MCF 10A (cell line): ENCODE measurements around the gene VPS13C. TPM values are rescaled to one million over a fixed set of nuclear protein-coding genes. Genes with fewer than 3 reads are reported as not detected.

Experiments
- BruUV-seq: library from RNA; stranded (reverse); fragments of 400-500 nt; replicated peaks from 2 replicates; lab custom pipeline; 2021; lab: Mats Ljungman, UMichigan
- CTCF ChIA-PET: fragments of 300-600 bp; sonication (Branson Sonifier 250); formaldehyde crosslinking; extraction: SDS; loops from one replicate; lab custom pipeline; 2021; ENCODE audit warnings: antibody characterized with exemption, inconsistent platforms; lab: Yijun Ruan, JAX
- POLR2A ChIA-PET: fragments of 300-600, 350-650 bp; sonication (Branson Sonifier 250); formaldehyde crosslinking; extraction: SDS; loops from one replicate; lab custom pipeline; 2020; ENCODE audit warnings: antibody characterized with exemption, inconsistent platforms; lab: Yijun Ruan, JAX
- DNase-seq: peaks from one replicate; pipeline ENCODE4 v3.0.0-alpha.2; 2018; ENCODE audit not compliant: unreplicated experiment
- H3K27ac Mint-ChIP-seq: one replicate; pipeline ENCODE4 v1.8.0; 2022; ENCODE audit warnings: mild to moderate bottlenecking, low read depth, mixed read lengths; ENCODE audit not compliant: unreplicated experiment
- H3K27me3 Mint-ChIP-seq: one replicate; pipeline ENCODE4 v1.8.0; 2022; ENCODE audit warnings: mixed read lengths; ENCODE audit not compliant: insufficient read depth, unreplicated experiment
- H3K36me3 Mint-ChIP-seq: one replicate; pipeline ENCODE4 v1.8.0; 2022; ENCODE audit warnings: mild to moderate bottlenecking, moderate library complexity, mixed read lengths; ENCODE audit not compliant: insufficient read depth, unreplicated experiment
- H3K4me1 Mint-ChIP-seq: one replicate; pipeline ENCODE4 v1.8.0; 2022; ENCODE audit warnings: mixed read lengths; ENCODE audit not compliant: insufficient read depth, unreplicated experiment
- H3K4me3 Mint-ChIP-seq: one replicate; pipeline ENCODE4 v1.8.0; 2022; ENCODE audit warnings: mild to moderate bottlenecking, moderate library complexity, mixed read lengths; ENCODE audit not compliant: unreplicated experiment
- H3K9me3 Mint-ChIP-seq: one replicate; pipeline ENCODE4 v1.8.0; 2022; ENCODE audit warnings: mixed read lengths; ENCODE audit not compliant: unreplicated experiment
- CTCF ChIP-seq: fragments of 200-600 bp; IDR thresholded peaks from one replicate; pipeline ENCODE4 v1.8.0; 2022; ENCODE audit warnings: antibody characterized with exemption, mild to moderate bottlenecking; ENCODE audit not compliant: unreplicated experiment
- intact Hi-C: fragments of 100-400 bp; cut with micrococcal nuclease; formaldehyde crosslinking; loops from 2 replicates; pipeline ENCODE4 v1.14.1; 2022
- total RNA-seq: library from RNA; stranded (reverse); gene quantifications from 2 replicates; pipeline ENCODE4 v1.2.3, GENCODE V29; 2022

Gene VPS13C
- total RNA-seq, 1 experiment from 2014 or later: 47.4 TPM

- Mint-ChIP-seq H3K4me3 (no peak overlapping the region), H3K36me3 (peaks cover 21% of the 10 kb centered on the region), H3K4me1 (peaks cover 9% of the 10 kb centered on the region), H3K27ac (peak overlapping the region; percentile 14), H3K27me3 (no peaks in the 10 kb centered on the region), H3K9me3 (no peaks in the 10 kb centered on the region)
- no TSS peak for BruUV-seq
- CTCF ChIA-PET: interaction anchor here (0.6 to 1.2 kb wide), 2 partner anchors 25 to 151 kb away, joined by 3 to 4 read pairs; partner anchors contain the start of gene VPS13C
- POLR2A ChIA-PET: interaction anchor here (0.6 to 1.0 kb wide), 5 partner anchors 11 to 1244 kb away, joined by 3 read pairs; partner anchors contain the start of gene VPS13C
- no peak for TF ChIP-seq CTCF
- peak; percentile 34 for DNase-seq
- intact Hi-C loops: no loop called here
These were observed 24.9 kb downstream of the VPS13C start for GRCh38 chr15:62035256-62035924.

- ChIA-PET POLR2A (no interaction called here), CTCF (interaction anchor here (0.5 to 0.7 kb wide), 2 partner anchors 31 to 96 kb away, joined by 3 read pairs; no protein-coding TSS in a partner anchor)
- no peak for TF ChIP-seq CTCF
- no peak overlapping the region for H3K27ac Mint-ChIP-seq
- no peaks in the 10 kb centered on the region for H3K27me3 Mint-ChIP-seq
- BruUV-seq: no TSS peak
- no peaks in the 10 kb centered on the region for H3K9me3 Mint-ChIP-seq
- no peak for DNase-seq
- intact Hi-C loops: no loop called here
- no peak overlapping the region for H3K4me3 Mint-ChIP-seq
- peaks cover 19% of the 10 kb centered on the region for H3K36me3 Mint-ChIP-seq
- peaks cover 5% of the 10 kb centered on the region for H3K4me1 Mint-ChIP-seq
These were observed 32.3 kb downstream of the VPS13C start for GRCh38 chr15:62027916-62028315.

GRCh38 chr15:62027263-62027565 is 33.0 kb downstream of the VPS13C start:
- no peak for DNase-seq
- no peak overlapping the region for H3K4me3 Mint-ChIP-seq
- POLR2A ChIA-PET: interaction anchor here (0.7 kb wide), 1 partner anchor 45 kb away, joined by 3 read pairs; no protein-coding TSS in a partner anchor
- no peaks in the 10 kb centered on the region for H3K27me3 Mint-ChIP-seq
- TF ChIP-seq CTCF: no peak
- peaks cover 5% of the 10 kb centered on the region for H3K4me1 Mint-ChIP-seq
- no peaks in the 10 kb centered on the region for H3K9me3 Mint-ChIP-seq
- no TSS peak for BruUV-seq
- CTCF ChIA-PET: interaction anchor here (0.6 to 1.0 kb wide), 2 partner anchors 47 to 155 kb away, joined by 3 read pairs; no protein-coding TSS in a partner anchor
- intact Hi-C loops: no loop called here
- H3K36me3 Mint-ChIP-seq: peaks cover 23% of the 10 kb centered on the region
- H3K27ac Mint-ChIP-seq: no peak overlapping the region

- POLR2A ChIA-PET: interaction anchor here (0.7 kb wide), 1 partner anchor 46 kb away, joined by 3 read pairs; no protein-coding TSS in a partner anchor
- CTCF ChIA-PET: interaction anchor here (0.6 to 1.3 kb wide), 3 partner anchors 48 to 155 kb away, joined by 3 read pairs; no protein-coding TSS in a partner anchor
- no peak for DNase-seq
- peaks cover 5% of the 10 kb centered on the region for H3K4me1 Mint-ChIP-seq
- intact Hi-C loops: no loop called here
- no peak overlapping the region for H3K27ac Mint-ChIP-seq
- no TSS peak for BruUV-seq
- no peak overlapping the region for H3K4me3 Mint-ChIP-seq
- TF ChIP-seq CTCF: no peak
- H3K36me3 Mint-ChIP-seq: peaks cover 27% of the 10 kb centered on the region
- H3K9me3 Mint-ChIP-seq: no peaks in the 10 kb centered on the region
- H3K27me3 Mint-ChIP-seq: no peaks in the 10 kb centered on the region
These were observed 33.6 kb downstream of the VPS13C start for GRCh38 chr15:62026487-62027262.
